Measurements from ENCODE around the gene FADS2. TPM values are rescaled to one million over a fixed set of nuclear protein-coding genes. Genes with fewer than 3 reads are reported as not detected.

Gene FADS2
- polyA plus RNA-seq, 1 donor (not counting 4 experiments of a cell fraction or from before 2014, with no cell fraction given), result 196 TPM

- FAIRE-seq, result no peak
Observed at GRCh38 chr11:61874377-61874809, 46.3 kb downstream of the FADS2 start.

GRCh38 chr11:61874853-61875252 is 46.8 kb downstream of the FADS2 start:
- Histone ChIP-seq H3K4me1 (ENCODE audit: control insufficient read depth, extremely low read depth, insufficient read depth, low read length) (no peaks in the 10 kb centered on the region), H3K4me2 (ENCODE audit: control insufficient read depth, extremely low read depth, insufficient read depth, low read depth, low read length) (no peak overlapping the region), H2AFZ (ENCODE audit: control insufficient read depth, low read length) (no peak overlapping the region), H3K27me3 (ENCODE audit: control insufficient read depth, extremely low read depth, insufficient read depth, low read length) (peaks cover 11% of the 10 kb centered on the region), H3K36me3 (ENCODE audit: control insufficient read depth in 2 of 2, extremely low read depth in 1 of 2, insufficient read depth in 2 of 2, low read length in 2 of 2) (peaks cover 0 to 8% of the 10 kb centered on the region in 2 experiments), H3K27ac (ENCODE audit: control insufficient read depth, insufficient read depth, low read length) (no peak overlapping the region), H3K9me3 (ENCODE audit: control insufficient read depth, low read depth, low read length) (no peaks in the 10 kb centered on the region), H3K9me1 (ENCODE audit: control insufficient read depth, extremely low read depth, insufficient read depth, low read length) (no peaks in the 10 kb centered on the region), H3K4me3 (ENCODE audit: control insufficient read depth in 2 of 3, extremely low read depth in 1 of 3, insufficient read depth in 2 of 3, low read depth in 1 of 3, low read length in 3 of 3) (no peak overlapping the region), H3K79me2 (ENCODE audit: control insufficient read depth, insufficient read depth, low read length) (no peaks in the 10 kb centered on the region), H3K9ac (ENCODE audit: control insufficient read depth, extremely low read depth, insufficient read depth, low read length) (no peak overlapping the region), H4K20me1 (ENCODE audit: control insufficient read depth, extremely low read depth, insufficient read depth, low read length) (peaks cover 2% of the 10 kb centered on the region)
- dilution Hi-C loops (cut with MboI; ENCODE audit: extremely low pct_ligation_motif_present, low sequenced_read_pairs), result no loop called here
- TF ChIP-seq EZH2 (IDR thresholded peaks at IDR 0.05; ENCODE audit: low read length) (no peak), CTCF (optimal IDR thresholded peaks at IDR 0.05 in 1 of 3, IDR thresholded peaks at IDR 0.05 in 1 of 3, conservative IDR thresholded peaks at IDR 0.05 in 1 of 3; ENCODE audit: extremely low read depth in 1 of 3, insufficient read depth in 2 of 3, low read length in 3 of 3) (no peak)
- FAIRE-seq, result no peak
- DNase-seq (ENCODE audit: low read depth, low spot score), result no peak

More at GRCh38 chr11:61874377-61874809, 46.3 kb downstream of the FADS2 start:
- no peak overlapping the region for H2AFZ ChIP-seq (ENCODE audit: control insufficient read depth, low read length)
- H3K4me3 ChIP-seq (ENCODE audit: control insufficient read depth in 2 of 3, extremely low read depth in 1 of 3, insufficient read depth in 2 of 3, low read depth in 1 of 3, low read length in 3 of 3), result no peak overlapping the region
- H3K79me2 ChIP-seq (ENCODE audit: control insufficient read depth, insufficient read depth, low read length), result no peaks in the 10 kb centered on the region
- H3K36me3 ChIP-seq (ENCODE audit: control insufficient read depth in 2 of 2, extremely low read depth in 1 of 2, insufficient read depth in 2 of 2, low read length in 2 of 2), result peaks cover 0 to 8% of the 10 kb centered on the region in 2 experiments
- no peaks in the 10 kb centered on the region for H3K9me1 ChIP-seq (ENCODE audit: control insufficient read depth, extremely low read depth, insufficient read depth, low read length)
- H3K27me3 ChIP-seq (ENCODE audit: control insufficient read depth, extremely low read depth, insufficient read depth, low read length), result peaks cover 8% of the 10 kb centered on the region
- DNase-seq (ENCODE audit: low read depth, low spot score), result no peak
- no peak for TF ChIP-seq EZH2 (IDR thresholded peaks at IDR 0.05; ENCODE audit: low read length)
- no peak for TF ChIP-seq CTCF (optimal IDR thresholded peaks at IDR 0.05 in 1 of 3, IDR thresholded peaks at IDR 0.05 in 1 of 3, conservative IDR thresholded peaks at IDR 0.05 in 1 of 3; ENCODE audit: extremely low read depth in 1 of 3, insufficient read depth in 2 of 3, low read length in 3 of 3)
- no peaks in the 10 kb centered on the region for H3K9me3 ChIP-seq (ENCODE audit: control insufficient read depth, low read depth, low read length)
- no peak overlapping the region for H3K9ac ChIP-seq (ENCODE audit: control insufficient read depth, extremely low read depth, insufficient read depth, low read length)
- dilution Hi-C loops (cut with MboI; ENCODE audit: extremely low pct_ligation_motif_present, low sequenced_read_pairs), result no loop called here
- H3K4me2 ChIP-seq (ENCODE audit: control insufficient read depth, extremely low read depth, insufficient read depth, low read depth, low read length), result no peak overlapping the region
- peaks cover 2% of the 10 kb centered on the region for H4K20me1 ChIP-seq (ENCODE audit: control insufficient read depth, extremely low read depth, insufficient read depth, low read length)
- no peaks in the 10 kb centered on the region for H3K4me1 ChIP-seq (ENCODE audit: control insufficient read depth, extremely low read depth, insufficient read depth, low read length)
- H3K27ac ChIP-seq (ENCODE audit: control insufficient read depth, insufficient read depth, low read length), result no peak overlapping the region
